RWPE2 (cell line): ENCODE measurements around the gene CFAP65.

ENCODE experiments used
- ATAC-seq: fragments of 200-7000 bp; cut with Tn5 transposase; 3 replicates; pipeline ENCODE4 v1.9.1; 2021; ENCODE audit warnings: low read depth
- DNase-seq: peaks from one replicate; pipeline ENCODE4 v3.0.0-alpha.2; 2020; ENCODE audit warnings: low spot score
- H3K27ac ChIP-seq: fragments of 450-650 bp; 2 replicates; pipeline ENCODE4 v1.5.1; 2017; ENCODE audit warnings: mild to moderate bottlenecking; ENCODE audit not compliant: poor library complexity, severe bottlenecking
- H3K27me3 ChIP-seq: fragments of 250-450 bp; sonication (Bioruptor Pico); 2 replicates; pipeline ENCODE4 v1.5.1; 2021; ENCODE audit warnings: mild to moderate bottlenecking, moderate library complexity; ENCODE audit not compliant: insufficient read depth, poor library complexity, severe bottlenecking
- H3K36me3 ChIP-seq: fragments of 250-450 bp; sonication (Bioruptor Pico); 2 replicates; pipeline ENCODE4 v1.5.1; 2020; ENCODE audit warnings: low read depth, mild to moderate bottlenecking, moderate library complexity
- H3K4me1 ChIP-seq: fragments of 250-450 bp; sonication (Bioruptor Pico); 2 replicates; pipeline ENCODE4 v1.5.1; 2021; ENCODE audit warnings: mild to moderate bottlenecking, moderate library complexity; ENCODE audit not compliant: insufficient read depth, poor library complexity, severe bottlenecking
- H3K4me3 ChIP-seq: fragments of 250-450 bp; sonication (Bioruptor Pico); 2 replicates; pipeline ENCODE4 v1.5.1; 2021; ENCODE audit warnings: mild to moderate bottlenecking, moderate library complexity; ENCODE audit not compliant: severe bottlenecking
- H3K9me3 ChIP-seq: fragments of 250-450 bp; sonication (Bioruptor Pico); 2 replicates; pipeline ENCODE4 v1.5.1; 2021; ENCODE audit warnings: mild to moderate bottlenecking, moderate library complexity; ENCODE audit not compliant: severe bottlenecking
- CTCF ChIP-seq: fragments of 450-650 bp; IDR thresholded peaks from one replicate; pipeline ENCODE4 v1.5.1; 2017; ENCODE audit warnings: mild to moderate bottlenecking, moderate library complexity; ENCODE audit not compliant: poor library complexity, severe bottlenecking

CFAP65 gene

GRCh38 chr2:219073413-219074129 lies 32.3 kb upstream of the CFAP65 start:
- Histone ChIP-seq H3K36me3 (no peaks in the 10 kb centered on the region), H3K9me3 (no peaks in the 10 kb centered on the region), H3K27me3 (no peaks in the 10 kb centered on the region), H3K27ac (no peak overlapping the region), H3K4me1 (peaks cover 5% of the 10 kb centered on the region), H3K4me3 (no peak overlapping the region)
- no peak for DNase-seq
- no peak for ATAC-seq
- TF ChIP-seq CTCF, result peak; percentile 58

GRCh38 chr2:219072741-219073250 lies 31.5 kb upstream of the CFAP65 start:
- Histone ChIP-seq H3K4me1 (peaks cover 5% of the 10 kb centered on the region), H3K27ac (no peak overlapping the region), H3K9me3 (no peaks in the 10 kb centered on the region), H3K27me3 (no peaks in the 10 kb centered on the region), H3K36me3 (no peaks in the 10 kb centered on the region), H3K4me3 (no peak overlapping the region)
- no peak for TF ChIP-seq CTCF
- DNase-seq (no peak), ATAC-seq (no peak)

GRCh38 chr2:219071131-219071816 lies 30.0 kb upstream of the CFAP65 start:
- Histone ChIP-seq H3K27ac (no peak overlapping the region), H3K4me1 (peaks cover 5% of the 10 kb centered on the region), H3K27me3 (no peaks in the 10 kb centered on the region), H3K4me3 (no peak overlapping the region), H3K9me3 (no peaks in the 10 kb centered on the region), H3K36me3 (no peaks in the 10 kb centered on the region)
- ATAC-seq (peak; percentile 88), DNase-seq (no peak)
- TF ChIP-seq CTCF, result no peak

GRCh38 chr2:219065484-219065883 lies 24.2 kb upstream of the CFAP65 start:
- Histone ChIP-seq H3K36me3 (no peaks in the 10 kb centered on the region), H3K4me3 (no peak overlapping the region), H3K4me1 (no peaks in the 10 kb centered on the region), H3K9me3 (no peaks in the 10 kb centered on the region), H3K27me3 (peaks cover 28% of the 10 kb centered on the region), H3K27ac (no peak overlapping the region)
- DNase-seq (no peak), ATAC-seq (no peak)
- TF ChIP-seq CTCF, result no peak

- Histone ChIP-seq H3K9me3 (no peaks in the 10 kb centered on the region), H3K4me3 (no peak overlapping the region), H3K36me3 (no peaks in the 10 kb centered on the region), H3K27ac (no peak overlapping the region), H3K27me3 (peaks cover 61% of the 10 kb centered on the region), H3K4me1 (no peaks in the 10 kb centered on the region)
- ATAC-seq, result no peak
- TF ChIP-seq CTCF, result no peak
- DNase-seq, result no peak
These were observed 20.8 kb upstream of the CFAP65 start for GRCh38 chr2:219062081-219062480.
